D721Med (cell line): ENCODE results near the gene ZDHHC11.

Experiments
- DNase-seq: peaks from one replicate; pipeline ENCODE4 v3.0.0; 2011; ENCODE audit warnings: low spot score; ENCODE audit not compliant: insufficient read length
- FAIRE-seq: peaks from 2 replicates; lab custom pipeline; 2011; peaks lifted over from hg19 to GRCh38; lab: Jason Lieb, UNC
- TF ChIP-seq, protein P1 (sequence below): IDR thresholded peaks from 2 replicates; pipeline ENCODE4 v1.5.1; 2012; ENCODE audit warnings: mild to moderate bottlenecking, control low read depth; ENCODE audit not compliant: insufficient read depth; ENCODE audit errors: missing control alignments

Gene ZDHHC11

GRCh38 chr5:868428-869135, 17.8 kb upstream of the ZDHHC11 start:
- DNase-seq (no peak), FAIRE-seq (no peak)
- TF ChIP-seq, protein P1, sequence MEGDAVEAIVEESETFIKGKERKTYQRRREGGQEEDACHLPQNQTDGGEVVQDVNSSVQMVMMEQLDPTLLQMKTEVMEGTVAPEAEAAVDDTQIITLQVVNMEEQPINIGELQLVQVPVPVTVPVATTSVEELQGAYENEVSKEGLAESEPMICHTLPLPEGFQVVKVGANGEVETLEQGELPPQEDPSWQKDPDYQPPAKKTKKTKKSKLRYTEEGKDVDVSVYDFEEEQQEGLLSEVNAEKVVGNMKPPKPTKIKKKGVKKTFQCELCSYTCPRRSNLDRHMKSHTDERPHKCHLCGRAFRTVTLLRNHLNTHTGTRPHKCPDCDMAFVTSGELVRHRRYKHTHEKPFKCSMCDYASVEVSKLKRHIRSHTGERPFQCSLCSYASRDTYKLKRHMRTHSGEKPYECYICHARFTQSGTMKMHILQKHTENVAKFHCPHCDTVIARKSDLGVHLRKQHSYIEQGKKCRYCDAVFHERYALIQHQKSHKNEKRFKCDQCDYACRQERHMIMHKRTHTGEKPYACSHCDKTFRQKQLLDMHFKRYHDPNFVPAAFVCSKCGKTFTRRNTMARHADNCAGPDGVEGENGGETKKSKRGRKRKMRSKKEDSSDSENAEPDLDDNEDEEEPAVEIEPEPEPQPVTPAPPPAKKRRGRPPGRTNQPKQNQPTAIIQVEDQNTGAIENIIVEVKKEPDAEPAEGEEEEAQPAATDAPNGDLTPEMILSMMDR = no peak

GRCh38 chr5:867300-867870, 16.6 kb upstream of the ZDHHC11 start:
- no peak for DNase-seq
- no peak for FAIRE-seq
- TF ChIP-seq, protein P1 = no peak

- TF ChIP-seq, protein P1 = no peak
- DNase-seq (no peak), FAIRE-seq (no peak)
Measured at GRCh38 chr5:865771-866170, 15.0 kb upstream of the ZDHHC11 start.

GRCh38 chr5:865168-865521, 14.4 kb upstream of the ZDHHC11 start:
- TF ChIP-seq, protein P1 = no peak
- FAIRE-seq (no peak), DNase-seq (no peak)

GRCh38 chr5:864492-865167, 13.8 kb upstream of the ZDHHC11 start:
- FAIRE-seq (no peak), DNase-seq (no peak)
- TF ChIP-seq, protein P1 = no peak

DNA sequence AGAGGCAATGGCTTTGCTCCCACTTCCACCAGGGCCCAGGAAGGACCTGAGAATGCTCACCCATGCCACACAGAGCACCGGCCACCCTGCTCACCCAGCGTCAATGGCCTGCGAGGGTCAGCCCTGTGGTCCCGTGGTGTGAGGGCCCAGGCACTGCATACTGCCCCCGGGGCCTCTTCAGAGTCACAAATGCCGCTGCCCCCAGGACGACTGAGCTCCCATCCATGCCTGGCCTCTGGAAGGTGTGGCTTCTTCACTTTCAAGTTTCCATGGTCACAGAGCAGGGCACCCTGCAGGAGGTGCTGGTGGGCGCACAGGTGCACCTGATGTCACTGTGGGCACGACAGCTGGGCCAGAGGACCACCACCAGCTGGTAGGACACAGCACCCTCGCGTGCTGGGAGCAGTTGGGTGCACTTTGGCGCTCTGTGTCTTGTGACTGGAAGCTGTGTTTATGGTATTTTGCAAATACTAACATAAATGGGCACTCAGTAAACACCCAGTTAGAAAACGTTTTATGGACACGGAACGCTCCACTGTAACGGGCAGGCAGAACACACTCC, 12.5 kb upstream of the ZDHHC11 start:
- TF ChIP-seq, protein P1 = no peak
- DNase-seq = no peak
- FAIRE-seq = no peak
